Stomach (tissue), 4 donors: Measurements from ENCODE around the gene MARCHF9.

Experiments used
- POLR2A ChIP-seq, 4 donors: fragments of 450-650 bp; IDR thresholded peaks; one replicate each; pipeline ENCODE4 v1.6.1; 2016; ENCODE audit warnings: antibody characterized with exemption in 4 of 4, control low read depth in 2 of 4, mild to moderate bottlenecking in 1 of 4, moderate library complexity in 1 of 4
- TF ChIP-seq, protein P1 (sequence below), 7 experiments: fragments of 450-650 bp in 4 of 7; fragments of 200-600 bp in 3 of 7; sonication (generic) in 3 of 7; IDR thresholded peaks; one replicate each; pipeline ENCODE4 v1.5.1; 2016 to 2019; ENCODE audit warnings: antibody characterized with exemption in 7 of 7, control low read depth in 2 of 7, mild to moderate bottlenecking in 1 of 7

GRCh38 chr12:57712701-57713100 is 42.2 kb upstream of the MARCHF9 start:
- TF ChIP-seq, protein P1, sequence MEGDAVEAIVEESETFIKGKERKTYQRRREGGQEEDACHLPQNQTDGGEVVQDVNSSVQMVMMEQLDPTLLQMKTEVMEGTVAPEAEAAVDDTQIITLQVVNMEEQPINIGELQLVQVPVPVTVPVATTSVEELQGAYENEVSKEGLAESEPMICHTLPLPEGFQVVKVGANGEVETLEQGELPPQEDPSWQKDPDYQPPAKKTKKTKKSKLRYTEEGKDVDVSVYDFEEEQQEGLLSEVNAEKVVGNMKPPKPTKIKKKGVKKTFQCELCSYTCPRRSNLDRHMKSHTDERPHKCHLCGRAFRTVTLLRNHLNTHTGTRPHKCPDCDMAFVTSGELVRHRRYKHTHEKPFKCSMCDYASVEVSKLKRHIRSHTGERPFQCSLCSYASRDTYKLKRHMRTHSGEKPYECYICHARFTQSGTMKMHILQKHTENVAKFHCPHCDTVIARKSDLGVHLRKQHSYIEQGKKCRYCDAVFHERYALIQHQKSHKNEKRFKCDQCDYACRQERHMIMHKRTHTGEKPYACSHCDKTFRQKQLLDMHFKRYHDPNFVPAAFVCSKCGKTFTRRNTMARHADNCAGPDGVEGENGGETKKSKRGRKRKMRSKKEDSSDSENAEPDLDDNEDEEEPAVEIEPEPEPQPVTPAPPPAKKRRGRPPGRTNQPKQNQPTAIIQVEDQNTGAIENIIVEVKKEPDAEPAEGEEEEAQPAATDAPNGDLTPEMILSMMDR (IDR thresholded peaks at IDR 0.05) = no peak
- no peak for TF ChIP-seq POLR2A (IDR thresholded peaks at IDR 0.05)
